Activated naive CD4-positive, alpha-beta T cell treated with anti-CD3 and anti-CD28 coated beads, Interleukin-2, amount 50 U/mL, for 72 hours (primary cell): ENCODE results near the gene KIAA1549. TPM values are rescaled to one million over a fixed set of nuclear protein-coding genes. Genes with fewer than 3 reads are reported as not detected.
"Not testable (repeated sequence)": the region's sequence is repeated elsewhere in the genome, so short reads cannot be mapped to it uniquely, and the experiment has no call there.

Source experiments
- ATAC-seq, 2 donors: fragments of 150-1000 bp; cut with Tn5 transposase; 2 replicates each; pipeline ENCODE4 v1.10.0; 2021; ENCODE audit warnings: mild to moderate bottlenecking in 2 of 2, moderate library complexity in 2 of 2
- DNase-seq, 2 donors: peaks; one replicate each; pipeline ENCODE4 v3.0.0; 2021 to 2022; ENCODE audit warnings: low spot score in 2 of 2
- H3K27ac Mint-ChIP-seq, 2 donors: one replicate each; pipeline ENCODE4 v1.8.0; 2022; ENCODE audit warnings: mild to moderate bottlenecking in 2 of 2, mixed read lengths in 2 of 2
- H3K36me3 Mint-ChIP-seq, 2 donors: one replicate each; pipeline ENCODE4 v1.8.0; 2022; ENCODE audit warnings: mixed read lengths in 2 of 2
- H3K9me3 Mint-ChIP-seq, 2 donors: one replicate each; pipeline ENCODE4 v1.8.0; 2022; ENCODE audit warnings: mixed read lengths in 2 of 2
- total RNA-seq, 2 donors: library from RNA; stranded (reverse); gene quantifications; one replicate each; pipeline ENCODE4 v1.2.3, GENCODE V29; 2022

The KIAA1549 gene
- 1 to 10 TPM; 1.1 to 1.2 TPM for total RNA-seq

GRCh38 chr7:138981332-138982203 lies at the start of gene KIAA1549:
TSS of gene KIAA1549 (minus strand) at chr7:138981389. CDS start at chr7:138981269, 120 bp downstream.
- H3K27ac Mint-ChIP-seq = peak within 1 kb of the TSS in 1 of 2 donors; percentile 85
- peak; percentile 62 for DNase-seq
- H3K36me3 Mint-ChIP-seq = peaks cover 0 to 9% of the 10 kb centered on the region in 2 donors
- H3K9me3 Mint-ChIP-seq = no peaks in the 10 kb centered on the region
- peak; percentile 91 to 95 for ATAC-seq

- Mint-ChIP-seq H3K36me3 (peaks cover 28 to 57% of the 10 kb centered on the region in 2 donors), H3K27ac (no peak overlapping the region), H3K9me3 (no peaks in the 10 kb centered on the region)
- DNase-seq (no peak), ATAC-seq (no peak)
These were observed 48.2 kb upstream of the KIAA1549 start for GRCh38 chr7:139029353-139029752.

DNA sequence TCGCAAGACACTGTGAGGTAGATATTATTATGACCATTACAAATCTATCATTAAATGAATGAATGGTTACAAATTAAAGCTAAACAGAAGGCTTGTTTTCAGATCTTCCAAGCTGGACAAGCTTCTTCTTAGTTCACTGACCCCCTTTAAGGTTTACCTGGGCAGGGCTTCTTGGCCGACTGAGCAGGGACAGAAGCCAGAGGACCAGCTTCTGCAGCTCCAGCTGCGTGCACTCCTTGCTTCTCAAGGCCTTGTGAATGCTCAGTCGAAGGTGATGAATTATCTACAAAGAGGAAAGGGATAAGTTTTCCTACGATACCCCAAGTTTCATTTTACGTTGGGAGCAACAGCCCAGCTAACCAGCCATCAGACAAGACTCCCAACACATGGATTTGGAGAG lies 45.4 kb upstream of the KIAA1549 start:
- H3K27ac Mint-ChIP-seq = no peak overlapping the region
- DNase-seq (no peak), ATAC-seq (no peak)
- no peaks in the 10 kb centered on the region for H3K9me3 Mint-ChIP-seq
- H3K36me3 Mint-ChIP-seq = peaks cover 28 to 50% of the 10 kb centered on the region in 2 donors

GRCh38 chr7:139025861-139026260 lies 44.7 kb upstream of the KIAA1549 start:
- ATAC-seq, DNase-seq, H3K27ac Mint-ChIP-seq, H3K9me3 Mint-ChIP-seq: not testable (repeated sequence)
- H3K36me3 Mint-ChIP-seq = peaks cover 28 to 46% of the 10 kb centered on the region in 2 donors

DNA sequence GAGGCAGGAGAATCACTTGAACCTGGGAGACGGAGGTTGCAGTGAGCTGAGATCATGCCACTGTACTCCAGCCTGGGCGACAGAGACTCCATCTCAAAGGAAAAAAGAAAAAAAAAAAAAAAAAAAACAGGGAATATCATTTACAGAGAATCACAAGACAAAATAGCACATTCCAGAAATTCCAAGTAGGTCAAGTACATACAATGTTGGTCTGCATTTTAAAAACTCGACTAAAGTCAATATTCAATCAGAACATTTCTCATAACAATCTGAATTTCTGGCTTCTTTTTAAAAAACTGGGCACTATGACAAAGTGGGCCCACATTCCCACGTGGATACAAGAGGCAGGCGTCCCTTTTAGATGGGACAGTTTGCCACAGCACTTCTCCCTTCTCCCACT lies 41.9 kb upstream of the KIAA1549 start:
- Mint-ChIP-seq H3K36me3 (peaks cover 12 to 26% of the 10 kb centered on the region in 2 donors), H3K27ac (no peak overlapping the region), H3K9me3 (no peaks in the 10 kb centered on the region)
- ATAC-seq (no peak), DNase-seq (no peak)

- no peak for DNase-seq
- Mint-ChIP-seq H3K36me3 (peaks cover 10 to 24% of the 10 kb centered on the region in 2 donors), H3K9me3 (no peaks in the 10 kb centered on the region), H3K27ac (no peak overlapping the region)
- ATAC-seq = no peak
These were observed 41.1 kb upstream of the KIAA1549 start for GRCh38 chr7:139022286-139022685.

DNA sequence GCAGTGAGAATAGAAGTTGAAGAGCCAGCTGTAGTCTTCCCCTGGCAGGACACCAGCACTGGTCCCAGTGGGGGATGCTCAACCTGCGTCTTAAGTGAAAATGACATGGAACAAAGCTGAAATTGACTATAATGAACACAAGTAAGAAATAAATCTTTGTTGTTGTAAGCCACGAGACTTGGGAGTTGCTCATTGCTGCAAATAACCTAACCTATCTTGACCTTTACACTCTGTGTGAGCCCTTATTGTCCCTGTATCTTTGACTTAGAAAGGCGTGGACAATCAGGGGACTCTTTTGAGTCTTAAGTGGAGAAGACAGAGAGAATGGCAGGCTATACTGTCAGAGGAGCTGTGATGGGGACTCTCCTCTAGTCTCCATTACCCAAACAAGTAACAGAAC lies 37.7 kb upstream of the KIAA1549 start:
- Mint-ChIP-seq H3K9me3 (no peaks in the 10 kb centered on the region), H3K27ac (peak overlapping the region in 1 of 2 donors; percentile 23), H3K36me3 (peaks cover 0 to 9% of the 10 kb centered on the region in 2 donors)
- ATAC-seq (no peak), DNase-seq (no peak)

DNA sequence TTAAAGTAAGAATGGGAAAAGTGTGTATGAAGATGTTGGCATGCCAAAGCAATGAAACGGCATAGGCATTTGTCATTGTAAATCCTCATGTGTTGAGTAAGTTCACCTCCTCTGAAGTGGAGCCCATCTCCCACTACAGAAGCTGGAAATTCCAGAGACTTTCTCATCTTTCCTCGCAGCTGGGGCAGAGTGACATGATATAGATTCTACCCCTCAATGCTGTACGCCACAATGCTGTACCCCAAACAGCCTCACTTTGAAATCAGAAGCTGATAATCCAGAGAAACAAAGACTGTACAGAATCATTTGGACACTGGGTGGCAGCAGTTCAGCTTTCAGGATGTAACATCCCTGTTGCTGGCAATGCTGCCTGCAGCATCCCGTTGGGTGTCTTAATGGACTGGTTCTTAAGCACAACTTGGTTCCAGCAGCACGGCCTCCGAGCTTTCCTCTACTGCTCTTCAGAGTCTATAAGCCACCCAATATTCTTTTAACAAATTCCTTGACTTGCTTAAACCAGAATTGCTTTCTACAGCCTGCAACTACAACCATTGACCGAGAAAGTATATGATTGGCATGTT lies 35.8 kb upstream of the KIAA1549 start:
- Mint-ChIP-seq H3K36me3 (peaks cover 0 to under 1% of the 10 kb centered on the region in 2 donors), H3K27ac (no peak overlapping the region), H3K9me3 (no peaks in the 10 kb centered on the region)
- ATAC-seq (peak; percentile 88 to 92), DNase-seq (peak in 1 of 2 donors; percentile 51)

DNA sequence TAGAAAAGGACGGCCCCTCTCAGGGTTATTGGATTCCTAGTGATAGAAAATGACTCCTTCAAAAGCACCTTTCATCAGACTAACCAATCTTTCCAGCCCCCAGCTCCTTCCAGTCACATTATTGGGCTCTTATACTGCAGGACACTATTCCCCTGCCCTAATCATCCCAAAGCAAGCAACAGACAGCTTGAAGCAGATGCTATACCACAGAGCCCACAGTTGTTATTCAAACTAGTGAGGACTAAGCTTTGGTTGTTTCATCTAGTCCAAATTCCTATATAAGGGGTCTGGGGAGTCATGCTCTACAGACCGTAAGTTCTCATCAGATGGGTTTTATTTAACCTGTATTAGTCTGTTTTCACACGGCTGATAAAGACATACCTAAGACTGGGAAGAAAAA lies 30.2 kb upstream of the KIAA1549 start:
- no peak overlapping the region for H3K27ac Mint-ChIP-seq
- H3K36me3 Mint-ChIP-seq = no peaks in the 10 kb centered on the region
- ATAC-seq (no peak), DNase-seq (no peak)
- H3K9me3 Mint-ChIP-seq = no peaks in the 10 kb centered on the region

GRCh38 chr7:139004321-139005090 lies 23.3 kb upstream of the KIAA1549 start:
- Mint-ChIP-seq H3K9me3 (peaks cover 7 to 8% of the 10 kb centered on the region in 2 donors), H3K27ac (no peak overlapping the region), H3K36me3 (peaks cover 6 to 22% of the 10 kb centered on the region in 2 donors)
- no peak for DNase-seq
- ATAC-seq = no peak

DNA sequence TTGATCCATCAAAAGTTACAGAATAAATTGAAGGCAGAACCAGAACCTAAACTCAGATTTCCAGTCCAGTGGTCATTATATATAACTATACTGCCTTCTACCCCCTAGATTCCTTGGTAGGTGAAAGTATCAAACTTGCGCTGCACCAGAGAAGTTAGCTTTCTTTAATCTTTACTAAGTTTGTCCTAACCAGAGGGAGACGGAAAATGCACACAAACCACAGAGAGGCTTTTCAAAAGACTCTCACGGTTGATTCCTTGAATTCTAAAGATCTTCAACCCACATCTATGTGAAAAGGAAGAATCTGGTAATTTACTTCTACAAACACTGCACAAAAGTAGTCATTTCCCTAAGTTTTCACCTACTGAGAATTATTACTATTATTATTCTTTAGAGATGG lies 18.2 kb upstream of the KIAA1549 start:
- Mint-ChIP-seq H3K36me3 (peaks cover 0 to 16% of the 10 kb centered on the region in 2 donors), H3K9me3 (peaks cover 0 to 4% of the 10 kb centered on the region in 2 donors), H3K27ac (no peak overlapping the region)
- no peak for DNase-seq
- ATAC-seq = no peak

- peak in 1 of 2 donors; percentile 37 for ATAC-seq
- Mint-ChIP-seq H3K9me3 (peaks cover 0 to 10% of the 10 kb centered on the region in 2 donors), H3K27ac (no peak overlapping the region), H3K36me3 (peaks cover 4 to 13% of the 10 kb centered on the region in 2 donors)
- no peak for DNase-seq
These were observed 10.9 kb upstream of the KIAA1549 start for GRCh38 chr7:138992052-138992531.

GRCh38 chr7:138987686-138988085 lies 6.5 kb upstream of the KIAA1549 start:
- ATAC-seq (no peak), DNase-seq (no peak)
- Mint-ChIP-seq H3K27ac (no peak overlapping the region), H3K36me3 (peaks cover 4 to 13% of the 10 kb centered on the region in 2 donors), H3K9me3 (peaks cover 0 to 10% of the 10 kb centered on the region in 2 donors)

DNA sequence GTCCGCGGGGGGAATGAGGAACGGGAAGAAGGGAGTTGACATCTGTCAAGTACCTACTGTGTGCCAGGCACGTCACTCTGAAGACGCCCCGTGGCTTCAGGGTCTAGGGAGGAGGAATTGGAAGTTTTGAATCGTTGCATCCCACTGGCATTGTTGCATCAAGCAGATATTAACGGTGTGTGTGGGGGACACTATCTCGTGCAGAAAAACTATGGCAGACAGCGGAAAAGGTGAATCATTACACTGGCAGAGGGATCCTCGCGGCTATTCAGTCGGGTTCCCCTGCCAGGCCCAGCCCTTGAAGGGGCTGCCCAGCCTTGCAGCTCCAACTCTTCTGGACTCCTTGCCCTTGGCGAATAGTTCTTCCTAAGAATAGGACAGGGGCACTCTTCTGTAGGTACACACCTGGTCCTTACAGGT lies 1.0 kb upstream of the KIAA1549 start:
- H3K9me3 Mint-ChIP-seq = no peaks in the 10 kb centered on the region
- ATAC-seq (no peak), DNase-seq (no peak)
- peaks cover 0 to 9% of the 10 kb centered on the region in 2 donors for H3K36me3 Mint-ChIP-seq
- no peak overlapping the region for H3K27ac Mint-ChIP-seq

DNA sequence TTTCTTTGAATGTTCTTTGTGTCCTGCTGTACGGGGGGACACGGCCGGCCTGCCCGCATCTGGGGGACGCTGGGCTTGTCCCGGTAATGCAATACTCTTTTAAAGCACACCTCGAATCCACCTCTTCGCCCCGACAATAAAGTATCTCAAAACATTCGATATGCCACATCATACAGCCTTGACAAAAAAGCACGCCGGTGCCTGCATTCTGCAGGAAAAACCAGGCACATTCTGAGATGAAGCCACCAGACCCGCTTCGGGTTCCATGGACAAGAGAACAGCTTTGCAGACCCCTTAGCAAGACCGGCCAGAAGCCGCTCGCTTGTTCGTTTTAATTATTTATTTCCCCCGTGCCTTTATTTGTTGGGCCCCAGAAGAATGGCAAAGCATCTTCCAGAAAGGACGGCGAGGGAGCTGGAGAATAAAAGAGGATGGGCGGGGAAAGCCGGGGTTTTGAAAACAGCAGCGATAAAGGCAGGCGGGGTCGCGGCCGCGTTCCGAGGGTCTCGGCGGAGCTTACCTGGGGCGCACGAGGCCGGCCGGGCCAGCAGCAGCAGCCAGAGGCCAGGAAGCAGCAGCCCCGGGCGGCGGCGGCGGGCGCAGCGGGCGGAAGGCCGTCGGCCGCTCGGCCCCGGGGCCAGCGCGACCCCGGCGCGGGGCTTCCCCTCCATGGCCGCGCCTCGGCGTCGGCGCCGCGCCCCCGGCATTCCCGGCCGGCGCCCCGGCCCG lies 462 bp downstream of the KIAA1549 start:
- H3K27ac Mint-ChIP-seq = peak overlapping the region in 1 of 2 donors; percentile 85
- ATAC-seq = peak in 1 of 2 donors; percentile 48
- DNase-seq = peak in 1 of 2 donors; percentile 13
- H3K36me3 Mint-ChIP-seq = peaks cover 0 to 9% of the 10 kb centered on the region in 2 donors
- H3K9me3 Mint-ChIP-seq = no peaks in the 10 kb centered on the region

- ATAC-seq (no peak), DNase-seq (no peak)
- H3K27ac Mint-ChIP-seq = no peak overlapping the region
- no peaks in the 10 kb centered on the region for H3K9me3 Mint-ChIP-seq
- H3K36me3 Mint-ChIP-seq = peaks cover 0 to 9% of the 10 kb centered on the region in 2 donors
These were observed 1.1 kb downstream of the KIAA1549 start for GRCh38 chr7:138979988-138980562.
